ENCODE results near the gene SETD1B. TPM values are rescaled to one million over a fixed set of nuclear protein-coding genes. Genes with fewer than 3 reads are reported as not detected.

The SETD1B gene
- total RNA-seq, 5 donors from 2014 or later (not counting 1 experiment from before 2014, with no cell fraction given): 87.7 to 106 (median 96.0) TPM

DNA sequence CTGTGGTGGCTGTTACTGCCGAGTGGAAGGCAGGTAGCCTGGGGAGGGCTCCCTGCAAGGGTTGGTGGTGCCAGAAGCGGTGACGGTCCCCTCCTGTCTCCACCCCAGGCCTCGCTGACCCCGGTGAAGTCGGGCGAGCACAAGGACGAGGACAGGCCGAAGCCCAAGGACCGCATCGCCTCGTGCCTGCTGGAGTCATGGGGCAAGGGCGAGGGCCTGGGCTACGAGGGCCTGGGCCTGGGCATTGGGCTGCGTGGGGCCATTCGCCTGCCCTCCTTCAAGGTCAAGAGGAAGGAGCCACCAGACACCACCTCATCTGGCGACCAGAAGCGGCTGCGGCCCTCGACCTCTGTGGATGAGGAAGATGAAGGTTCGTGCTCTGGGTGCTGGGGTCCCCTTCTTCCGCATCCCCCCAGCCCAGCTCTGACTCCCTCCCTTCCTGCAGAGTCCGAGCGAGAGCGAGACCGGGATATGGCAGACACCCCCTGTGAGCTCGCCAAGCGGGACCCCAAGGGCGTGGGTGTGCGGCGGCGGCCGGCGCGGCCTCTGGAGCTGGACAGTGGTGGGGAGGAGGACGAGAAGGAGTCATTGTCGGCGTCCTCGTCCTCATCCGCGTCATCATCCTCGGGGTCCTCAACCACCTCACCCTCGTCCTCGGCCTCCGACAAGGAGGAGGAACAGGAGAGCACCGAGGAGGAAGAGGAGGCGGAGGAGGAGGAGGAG lies 13.3 kb downstream of the SETD1B start:
- H3K27ac ChIP-seq (ENCODE audit: low read length): no peak overlapping the region
- Mint-ChIP-seq H3K27ac (no peak overlapping the region), H3K27me3 (no peaks in the 10 kb centered on the region), H3K4me1 (peaks cover 24 to 28% (median 27%) of the 10 kb centered on the region in 3 donors), H3K36me3 (peaks cover 38% of the 10 kb centered on the region), H3K4me3 (no peak overlapping the region), H3K9me3 (no peaks in the 10 kb centered on the region)
- DNase-seq: no peak
- ATAC-seq (replicated peaks in 1 of 4): no peak
- peaks cover 5 to 25% of the 10 kb centered on the region in 2 experiments for H3K4me1 ChIP-seq (ENCODE audit: control insufficient read depth in 1 of 2, extremely low read depth in 1 of 2, insufficient read depth in 2 of 2, low read length in 2 of 2)
- no peak overlapping the region for H3K4me3 ChIP-seq (ENCODE audit: control insufficient read depth in 1 of 2, extremely low read depth in 1 of 2, low read length in 1 of 2)
- POLR2A ChIA-PET: interaction anchor here in 1 of 2 donors (0.5 kb wide), 1 partner anchor 283 kb away, joined by 7 read pairs; no protein-coding TSS in a partner anchor
- H3K9me3 ChIP-seq: no peaks in the 10 kb centered on the region
- CTCF ChIA-PET: interaction anchor here (0.9 to 2.5 kb wide), 2 partner anchors 23 to 25 kb away, joined by 3 to 18 read pairs; partner anchors contain the start of gene RHOF (in 1 of the 2)
- H3K36me3 ChIP-seq (ENCODE audit: control insufficient read depth in 2 of 2, extremely low read depth in 1 of 2, insufficient read depth in 1 of 2, low read length in 1 of 2): peaks cover 34 to 78% of the 10 kb centered on the region in 2 donors
- H3K27me3 ChIP-seq (replicated peaks in 1 of 2; ENCODE audit: control insufficient read depth in 2 of 2, extremely low read depth in 1 of 2, insufficient read depth in 2 of 2, low read length in 1 of 2): no peaks in the 10 kb centered on the region
- WGBS (ENCODE audit: insufficient coverage): 93% methylated on average over 10 of the region's 47 CpGs

DNA sequence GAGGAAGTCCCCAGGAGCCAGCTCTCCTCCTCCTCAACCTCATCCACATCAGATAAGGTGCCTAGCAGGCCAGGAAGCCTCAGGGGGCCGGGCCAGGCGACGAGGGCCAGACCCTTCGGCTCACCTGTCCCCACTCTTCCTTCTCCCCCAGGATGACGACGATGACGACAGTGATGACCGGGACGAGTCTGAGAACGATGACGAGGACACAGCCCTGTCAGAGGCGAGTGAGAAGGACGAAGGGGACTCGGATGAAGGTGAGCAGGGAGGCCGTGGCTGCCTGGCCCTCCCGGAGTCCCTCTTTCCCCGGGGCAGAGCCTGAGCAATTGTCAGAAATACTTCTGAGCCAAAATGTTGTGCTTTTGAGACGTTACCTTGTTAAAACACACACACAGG lies 13.8 kb downstream of the SETD1B start:
- Mint-ChIP-seq H3K27me3 (no peaks in the 10 kb centered on the region), H3K27ac (peak overlapping the region in 1 of 2 donors; percentile 12), H3K36me3 (peaks cover 43% of the 10 kb centered on the region), H3K4me1 (peaks cover 21 to 22% (median 22%) of the 10 kb centered on the region in 3 donors), H3K4me3 (no peak overlapping the region), H3K9me3 (no peaks in the 10 kb centered on the region)
- ATAC-seq (replicated peaks in 1 of 4): no peak
- ChIA-PET POLR2A (interaction anchor here in 1 of 2 donors (0.5 kb wide), 1 partner anchor 284 kb away, joined by 7 read pairs; no protein-coding TSS in a partner anchor), CTCF (no interaction called here)
- H3K9me3 ChIP-seq: no peaks in the 10 kb centered on the region
- no peak overlapping the region for H3K4me3 ChIP-seq (ENCODE audit: control insufficient read depth in 1 of 2, extremely low read depth in 1 of 2, low read length in 1 of 2)
- DNase-seq: no peak
- H3K36me3 ChIP-seq (ENCODE audit: control insufficient read depth in 2 of 2, extremely low read depth in 1 of 2, insufficient read depth in 1 of 2, low read length in 1 of 2): peaks cover 39 to 83% of the 10 kb centered on the region in 2 donors
- peaks cover 3 to 19% of the 10 kb centered on the region in 2 experiments for H3K4me1 ChIP-seq (ENCODE audit: control insufficient read depth in 1 of 2, extremely low read depth in 1 of 2, insufficient read depth in 2 of 2, low read length in 2 of 2)
- H3K27ac ChIP-seq (ENCODE audit: low read length): no peak overlapping the region
- WGBS (ENCODE audit: insufficient coverage): over 99% methylated on average over 15 of the region's 18 CpGs
- H3K27me3 ChIP-seq (replicated peaks in 1 of 2; ENCODE audit: control insufficient read depth in 2 of 2, extremely low read depth in 1 of 2, insufficient read depth in 2 of 2, low read length in 1 of 2): no peaks in the 10 kb centered on the region

DNA sequence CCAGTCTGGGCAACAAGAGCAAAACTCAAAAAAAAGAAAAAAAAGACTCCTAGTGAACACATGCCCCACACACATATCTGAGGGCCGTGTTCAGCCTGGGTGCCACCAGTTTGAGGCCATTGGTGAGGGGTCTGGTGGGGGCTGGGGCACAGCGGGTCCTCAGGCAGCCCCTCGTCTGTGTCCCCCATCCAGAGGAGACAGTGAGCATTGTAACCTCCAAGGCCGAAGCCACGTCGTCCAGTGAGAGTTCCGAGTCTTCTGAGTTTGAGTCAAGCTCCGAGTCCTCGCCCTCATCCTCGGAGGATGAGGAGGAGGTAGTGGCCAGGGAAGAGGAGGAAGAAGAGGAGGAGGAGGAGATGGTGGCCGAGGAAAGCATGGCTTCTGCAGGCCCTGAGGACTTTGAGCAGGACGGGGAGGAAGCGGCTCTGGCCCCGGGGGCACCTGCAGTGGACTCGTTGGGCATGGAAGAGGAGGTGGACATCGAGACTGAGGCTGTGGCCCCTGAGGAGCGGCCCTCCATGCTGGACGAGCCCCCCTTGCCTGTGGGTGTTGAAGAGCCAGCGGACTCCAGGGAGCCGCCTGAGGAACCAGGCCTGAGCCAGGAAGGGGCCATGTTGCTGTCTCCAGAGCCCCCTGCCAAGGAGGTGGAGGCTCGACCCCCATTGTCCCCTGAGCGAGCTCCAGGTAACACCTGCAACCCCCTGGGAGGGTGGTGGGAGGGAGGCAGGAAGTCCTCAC lies 15.6 kb downstream of the SETD1B start:
- Mint-ChIP-seq H3K36me3 (peaks cover 38% of the 10 kb centered on the region), H3K4me3 (no peak overlapping the region), H3K27ac (no peak overlapping the region), H3K27me3 (no peaks in the 10 kb centered on the region), H3K9me3 (no peaks in the 10 kb centered on the region), H3K4me1 (peaks cover 9% of the 10 kb centered on the region in 3 donors)
- Histone ChIP-seq H3K36me3 (ENCODE audit: control insufficient read depth in 2 of 2, extremely low read depth in 1 of 2, insufficient read depth in 1 of 2, low read length in 1 of 2) (peaks cover 47 to 84% of the 10 kb centered on the region in 2 donors), H3K4me1 (ENCODE audit: control insufficient read depth in 1 of 2, extremely low read depth in 1 of 2, insufficient read depth in 2 of 2, low read length in 2 of 2) (peaks cover 0 to 4% of the 10 kb centered on the region in 2 experiments), H3K27ac (ENCODE audit: low read length) (no peak overlapping the region), H3K9me3 (no peaks in the 10 kb centered on the region), H3K4me3 (ENCODE audit: control insufficient read depth in 1 of 2, extremely low read depth in 1 of 2, low read length in 1 of 2) (no peak overlapping the region), H3K27me3 (replicated peaks in 1 of 2; ENCODE audit: control insufficient read depth in 2 of 2, extremely low read depth in 1 of 2, insufficient read depth in 2 of 2, low read length in 1 of 2) (no peaks in the 10 kb centered on the region)
- DNase-seq: no peak
- ChIA-PET POLR2A (no interaction called here), CTCF (interaction anchor here in 1 of 2 donors (0.6 kb wide), 1 partner anchor 148 kb away, joined by 5 read pairs; no protein-coding TSS in a partner anchor)
- no peak for ATAC-seq (replicated peaks in 1 of 4)
- 95% methylated on average over 21 of the region's 22 CpGs for WGBS (ENCODE audit: insufficient coverage)

DNA sequence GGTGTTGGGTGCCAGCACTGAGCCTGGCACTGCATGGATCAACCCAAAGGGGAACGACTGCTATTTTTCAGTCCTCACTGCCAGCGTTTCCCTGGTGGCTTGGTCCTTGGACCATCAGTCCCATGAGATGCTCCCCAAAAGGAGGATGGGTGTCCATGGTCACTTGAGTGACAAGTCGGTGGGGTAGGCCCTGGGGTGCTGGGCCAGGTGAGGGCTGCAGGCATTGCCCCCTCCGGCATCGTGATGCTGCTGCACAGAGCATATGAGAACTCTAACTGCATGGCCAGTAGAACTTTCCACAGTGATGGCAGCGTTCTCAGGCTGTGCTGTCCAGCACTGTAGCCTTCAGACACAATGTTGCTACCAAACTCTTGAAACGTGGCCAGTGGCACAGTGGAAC lies 16.2 kb downstream of the SETD1B start:
- no peaks in the 10 kb centered on the region for H3K9me3 Mint-ChIP-seq
- Histone ChIP-seq H3K36me3 (ENCODE audit: control insufficient read depth in 2 of 2, extremely low read depth in 1 of 2, insufficient read depth in 1 of 2, low read length in 1 of 2) (peaks cover 45 to 84% of the 10 kb centered on the region in 2 donors), H3K27ac (ENCODE audit: low read length) (no peak overlapping the region), H3K4me3 (ENCODE audit: control insufficient read depth in 1 of 2, extremely low read depth in 1 of 2, low read length in 1 of 2) (no peak overlapping the region), H3K9me3 (no peaks in the 10 kb centered on the region), H3K4me1 (ENCODE audit: control insufficient read depth in 1 of 2, extremely low read depth in 1 of 2, insufficient read depth in 2 of 2, low read length in 2 of 2) (no peaks in the 10 kb centered on the region), H3K27me3 (replicated peaks in 1 of 2; ENCODE audit: control insufficient read depth in 2 of 2, extremely low read depth in 1 of 2, insufficient read depth in 2 of 2, low read length in 1 of 2) (no peaks in the 10 kb centered on the region)
- ChIA-PET POLR2A (no interaction called here), CTCF (interaction anchor here in 1 of 2 donors (0.6 to 1.0 kb wide), 2 partner anchors 26 to 630 kb away, joined by 3 to 5 read pairs; no protein-coding TSS in a partner anchor)
- H3K27ac Mint-ChIP-seq: no peak overlapping the region
- no peak for DNase-seq
- H3K27me3 Mint-ChIP-seq: no peaks in the 10 kb centered on the region
- 96% methylated on average over 6 of the region's 7 CpGs for WGBS (ENCODE audit: insufficient coverage)
- no peak for ATAC-seq (replicated peaks in 1 of 4)
- peaks cover 38% of the 10 kb centered on the region for H3K36me3 Mint-ChIP-seq
- H3K4me1 Mint-ChIP-seq: peaks cover 7 to 9% (median 9%) of the 10 kb centered on the region in 3 donors
- H3K4me3 Mint-ChIP-seq: no peak overlapping the region

DNA sequence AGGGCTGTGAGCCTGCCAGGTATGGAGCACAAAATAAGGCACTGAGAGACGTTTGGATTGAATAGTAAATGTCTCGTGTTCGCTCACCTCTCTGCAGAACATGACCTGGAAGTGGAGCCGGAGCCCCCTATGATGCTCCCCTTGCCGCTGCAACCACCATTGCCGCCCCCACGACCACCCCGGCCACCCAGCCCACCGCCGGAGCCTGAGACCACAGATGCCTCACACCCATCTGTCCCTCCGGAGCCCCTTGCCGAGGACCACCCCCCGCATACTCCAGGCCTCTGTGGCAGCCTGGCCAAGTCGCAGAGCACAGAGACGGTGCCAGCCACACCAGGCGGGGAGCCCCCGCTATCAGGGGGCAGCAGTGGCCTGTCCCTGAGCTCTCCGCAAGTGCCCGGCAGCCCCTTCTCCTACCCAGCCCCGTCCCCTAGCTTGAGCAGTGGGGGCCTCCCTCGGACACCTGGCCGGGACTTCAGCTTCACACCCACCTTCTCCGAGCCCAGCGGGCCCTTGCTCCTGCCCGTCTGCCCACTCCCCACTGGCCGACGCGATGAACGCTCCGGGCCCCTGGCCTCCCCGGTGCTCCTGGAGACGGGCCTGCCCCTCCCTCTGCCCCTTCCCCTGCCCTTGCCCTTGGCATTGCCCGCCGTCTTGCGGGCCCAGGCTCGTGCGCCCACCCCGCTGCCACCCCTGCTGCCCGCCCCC lies 18.7 kb downstream of the SETD1B start:
- Mint-ChIP-seq H3K27me3 (no peaks in the 10 kb centered on the region), H3K4me3 (no peak overlapping the region), H3K36me3 (peaks cover 40% of the 10 kb centered on the region), H3K27ac (no peak overlapping the region), H3K9me3 (no peaks in the 10 kb centered on the region), H3K4me1 (peaks cover 3 to 16% (median 7%) of the 10 kb centered on the region in 3 donors)
- ChIA-PET POLR2A (no interaction called here), CTCF (no interaction called here)
- Histone ChIP-seq H3K9me3 (no peaks in the 10 kb centered on the region), H3K4me1 (ENCODE audit: control insufficient read depth in 1 of 2, extremely low read depth in 1 of 2, insufficient read depth in 2 of 2, low read length in 2 of 2) (no peaks in the 10 kb centered on the region), H3K27me3 (replicated peaks in 1 of 2; ENCODE audit: control insufficient read depth in 2 of 2, extremely low read depth in 1 of 2, insufficient read depth in 2 of 2, low read length in 1 of 2) (no peaks in the 10 kb centered on the region), H3K36me3 (ENCODE audit: control insufficient read depth in 2 of 2, extremely low read depth in 1 of 2, insufficient read depth in 1 of 2, low read length in 1 of 2) (peaks cover 31 to 81% of the 10 kb centered on the region in 2 donors), H3K27ac (ENCODE audit: low read length) (no peak overlapping the region), H3K4me3 (ENCODE audit: control insufficient read depth in 1 of 2, extremely low read depth in 1 of 2, low read length in 1 of 2) (no peak overlapping the region)
- 92% methylated on average over 31 of the region's 39 CpGs for WGBS (ENCODE audit: insufficient coverage)
- peak in 1 of 4 experiments; percentile 13 for ATAC-seq (replicated peaks in 1 of 4)
- DNase-seq: no peak

Data from T-cell (primary cell).